OCI-LY1 (cell line): ENCODE data around the gene CDH13.

Experiments used
- H2AFZ ChIP-seq: fragments of 200-600 bp; sonication (generic), shearing (Covaris generic); 2 replicates; pipeline ENCODE4 v1.6.0; 2014; ENCODE audit warnings: antibody characterized with exemption, mild to moderate bottlenecking, low read length
- H3F3A ChIP-seq: fragments of 200-600 bp; sonication (generic), shearing (Covaris generic); 2 replicates; pipeline ENCODE4 v1.6.0; 2014; ENCODE audit warnings: mild to moderate bottlenecking, antibody characterized with exemption, low read length, moderate library complexity; ENCODE audit not compliant: insufficient read depth
- H3K27ac ChIP-seq: fragments of 200-600 bp; sonication (generic); 2 replicates; pipeline ENCODE4 v1.5.1; 2014; ENCODE audit warnings: low read length, mixed run types, mild to moderate bottlenecking, low read depth; ENCODE audit not compliant: poor library complexity, severe bottlenecking
- H3K27me3 ChIP-seq: fragments of 200-600 bp; sonication (generic); 2 replicates; pipeline ENCODE4 v1.6.0; 2014; ENCODE audit warnings: antibody characterized with exemption, mild to moderate bottlenecking, low read length, moderate library complexity; ENCODE audit not compliant: insufficient read depth
- H3K36me3 ChIP-seq: fragments of 200-600 bp; sonication (generic); 2 replicates; pipeline ENCODE4 v1.6.1; 2014; ENCODE audit warnings: mild to moderate bottlenecking, antibody characterized with exemption, low read length, moderate library complexity, mixed read lengths; ENCODE audit not compliant: insufficient read depth
- H3K4me1 ChIP-seq: fragments of 200-600 bp; sonication (generic); 2 replicates; pipeline ENCODE4 v1.5.1; 2014; ENCODE audit warnings: mild to moderate bottlenecking, low read length, moderate library complexity; ENCODE audit not compliant: insufficient read depth, severe bottlenecking
- H3K4me2 ChIP-seq: fragments of 200-600 bp; sonication (generic), shearing (Covaris generic); 2 replicates; pipeline ENCODE4 v1.6.1; 2014; ENCODE audit warnings: low read length
- H3K4me3 ChIP-seq: fragments of 200-600 bp; sonication (generic); 2 replicates; pipeline ENCODE4 v1.5.1; 2014; ENCODE audit warnings: low read length, low read depth, mild to moderate bottlenecking, mixed read lengths; ENCODE audit not compliant: poor library complexity, severe bottlenecking
- H3K79me2 ChIP-seq: fragments of 200-600 bp; shearing (Covaris generic); 2 replicates; pipeline ENCODE4 v1.6.1; 2016; ENCODE audit warnings: mixed run types, low read length, mixed read lengths; ENCODE audit not compliant: insufficient read depth
- H3K9ac ChIP-seq: fragments of 200-600 bp; sonication (generic), shearing (Covaris generic); 2 replicates; pipeline ENCODE4 v1.6.1; 2014; ENCODE audit warnings: mild to moderate bottlenecking, low read length, mixed read lengths
- H3K9me2 ChIP-seq: fragments of 200-600 bp; sonication (generic), shearing (Covaris generic); 2 replicates; pipeline ENCODE4 v1.6.1; 2014; ENCODE audit warnings: low read depth, mild to moderate bottlenecking, low read length, mixed read lengths
- H3K9me3 ChIP-seq: fragments of 200-600 bp; shearing (Covaris generic); 2 replicates; pipeline ENCODE4 v1.6.1; 2014; ENCODE audit warnings: low read length, mixed read lengths
- H4K20me1 ChIP-seq: fragments of 200-600 bp; sonication (generic), shearing (Covaris generic); 2 replicates; pipeline ENCODE4 v1.6.0; 2016; ENCODE audit warnings: mild to moderate bottlenecking, low read length; ENCODE audit not compliant: insufficient read depth
- EZH2 ChIP-seq: fragments of 200-600 bp; sonication (generic), shearing (Covaris generic); IDR thresholded peaks from 2 replicates; pipeline ENCODE4 v1.8.0; 2017; ENCODE audit warnings: borderline replicate concordance, mixed run types, mild to moderate bottlenecking, antibody characterized with exemption, low read length, moderate library complexity, mixed read lengths
- TF ChIP-seq, protein P1 (sequence below): fragments of 200-600 bp; sonication (generic), shearing (Covaris generic); IDR thresholded peaks from 2 replicates; pipeline ENCODE4 v1.5.1; 2017; ENCODE audit warnings: mild to moderate bottlenecking, antibody characterized with exemption, low read length, moderate library complexity, mixed read lengths

The CDH13 gene

DNA sequence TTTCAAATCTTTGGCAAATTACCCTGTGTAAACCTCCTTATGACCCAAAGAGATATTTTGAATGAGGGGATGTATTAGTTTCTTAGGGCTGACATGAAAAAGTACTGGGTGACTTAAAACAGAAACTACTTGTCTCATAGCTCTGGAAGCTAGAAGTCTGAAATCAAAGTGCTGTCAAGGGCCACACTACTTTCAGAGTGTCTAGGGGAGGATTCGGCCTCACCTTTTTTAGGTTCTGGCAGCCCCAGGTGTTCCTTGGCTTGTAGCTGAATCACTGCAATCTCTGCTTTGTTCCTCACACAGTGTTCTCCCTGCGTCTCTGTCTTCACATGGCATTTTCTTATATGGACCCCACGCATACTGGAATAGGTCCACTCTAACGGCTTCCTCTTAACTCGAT, 322.2 kb downstream of the CDH13 start:
- Histone ChIP-seq H2AFZ (no peak overlapping the region), H3K79me2 (no peaks in the 10 kb centered on the region), H3K27me3 (no peaks in the 10 kb centered on the region), H3K9me2 (no peaks in the 10 kb centered on the region), H3K4me3 (no peak overlapping the region), H3K36me3 (no peaks in the 10 kb centered on the region), H3K9ac (no peak overlapping the region), H3K9me3 (no peaks in the 10 kb centered on the region), H3F3A (no peaks in the 10 kb centered on the region), H4K20me1 (no peaks in the 10 kb centered on the region), H3K4me1 (no peaks in the 10 kb centered on the region), H3K27ac (no peak overlapping the region), H3K4me2 (no peak overlapping the region)
- TF ChIP-seq, protein P1, sequence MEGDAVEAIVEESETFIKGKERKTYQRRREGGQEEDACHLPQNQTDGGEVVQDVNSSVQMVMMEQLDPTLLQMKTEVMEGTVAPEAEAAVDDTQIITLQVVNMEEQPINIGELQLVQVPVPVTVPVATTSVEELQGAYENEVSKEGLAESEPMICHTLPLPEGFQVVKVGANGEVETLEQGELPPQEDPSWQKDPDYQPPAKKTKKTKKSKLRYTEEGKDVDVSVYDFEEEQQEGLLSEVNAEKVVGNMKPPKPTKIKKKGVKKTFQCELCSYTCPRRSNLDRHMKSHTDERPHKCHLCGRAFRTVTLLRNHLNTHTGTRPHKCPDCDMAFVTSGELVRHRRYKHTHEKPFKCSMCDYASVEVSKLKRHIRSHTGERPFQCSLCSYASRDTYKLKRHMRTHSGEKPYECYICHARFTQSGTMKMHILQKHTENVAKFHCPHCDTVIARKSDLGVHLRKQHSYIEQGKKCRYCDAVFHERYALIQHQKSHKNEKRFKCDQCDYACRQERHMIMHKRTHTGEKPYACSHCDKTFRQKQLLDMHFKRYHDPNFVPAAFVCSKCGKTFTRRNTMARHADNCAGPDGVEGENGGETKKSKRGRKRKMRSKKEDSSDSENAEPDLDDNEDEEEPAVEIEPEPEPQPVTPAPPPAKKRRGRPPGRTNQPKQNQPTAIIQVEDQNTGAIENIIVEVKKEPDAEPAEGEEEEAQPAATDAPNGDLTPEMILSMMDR, result no peak
- no peak for TF ChIP-seq EZH2

DNA sequence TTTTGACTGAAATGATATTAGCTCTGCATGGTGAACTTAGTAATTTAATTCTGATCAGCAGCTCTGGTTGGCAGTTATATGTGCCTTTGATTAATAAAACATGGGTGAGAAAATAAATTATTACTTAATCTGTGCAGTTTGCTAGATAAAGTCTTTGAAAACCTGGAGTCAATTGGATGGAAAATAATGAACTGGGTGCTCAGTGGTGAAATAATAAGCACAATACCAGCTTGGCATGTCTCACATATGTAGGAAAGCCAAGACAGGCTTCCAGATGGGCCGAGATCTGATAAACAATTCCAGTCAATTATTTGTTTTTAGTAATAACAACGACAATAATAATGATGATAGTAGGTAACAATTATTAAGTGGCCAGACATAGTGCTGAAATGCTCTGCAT, 326.7 kb downstream of the CDH13 start:
- no peaks in the 10 kb centered on the region for H3K9me2 ChIP-seq
- H3K4me3 ChIP-seq, result no peak overlapping the region
- no peaks in the 10 kb centered on the region for H3K9me3 ChIP-seq
- no peaks in the 10 kb centered on the region for H3K36me3 ChIP-seq
- no peak overlapping the region for H3K27ac ChIP-seq
- H3F3A ChIP-seq, result no peaks in the 10 kb centered on the region
- H3K4me2 ChIP-seq, result no peak overlapping the region
- no peak overlapping the region for H2AFZ ChIP-seq
- H3K79me2 ChIP-seq, result no peaks in the 10 kb centered on the region
- no peaks in the 10 kb centered on the region for H3K27me3 ChIP-seq
- H4K20me1 ChIP-seq, result no peaks in the 10 kb centered on the region
- H3K4me1 ChIP-seq, result no peaks in the 10 kb centered on the region
- no peak for TF ChIP-seq EZH2
- TF ChIP-seq, protein P1, result no peak
- H3K9ac ChIP-seq, result no peak overlapping the region

DNA sequence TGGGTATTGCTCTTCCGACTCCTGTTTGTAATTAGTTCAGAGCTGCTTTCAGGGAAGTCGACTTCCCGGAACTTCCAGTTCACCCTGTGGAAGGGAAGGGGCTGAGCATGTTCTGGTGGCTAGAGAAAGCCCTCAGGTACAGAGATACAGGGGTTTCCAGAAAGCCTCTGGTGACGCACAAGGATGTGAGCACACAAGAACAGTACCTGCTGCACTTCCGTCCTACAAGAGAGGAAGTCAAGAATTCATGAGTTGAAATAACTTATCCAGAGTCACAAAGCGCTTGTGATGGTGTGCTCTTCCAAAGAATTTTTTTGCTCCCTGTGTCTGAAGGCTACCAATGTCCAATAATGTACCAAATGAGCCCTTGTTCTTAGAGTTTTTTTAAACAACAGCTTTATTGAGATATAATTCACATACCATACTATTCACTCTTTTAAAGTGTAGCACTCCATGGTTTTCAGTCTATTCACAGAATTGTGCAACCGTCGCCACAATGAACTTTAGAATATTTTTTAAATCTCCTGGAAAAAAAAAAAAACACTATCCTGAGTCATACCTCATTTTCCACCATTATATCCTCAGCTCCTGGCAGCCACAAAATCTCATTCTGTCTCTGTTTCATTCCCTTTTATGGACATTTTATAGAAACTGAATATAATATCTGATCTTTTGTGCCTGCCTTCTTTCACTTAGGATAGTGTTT, 327.6 kb downstream of the CDH13 start:
- Histone ChIP-seq H3K36me3 (no peaks in the 10 kb centered on the region), H3F3A (no peaks in the 10 kb centered on the region), H3K9me3 (no peaks in the 10 kb centered on the region), H3K4me3 (no peak overlapping the region), H3K9ac (no peak overlapping the region), H3K4me1 (no peaks in the 10 kb centered on the region), H4K20me1 (no peaks in the 10 kb centered on the region), H3K27ac (no peak overlapping the region), H3K79me2 (no peaks in the 10 kb centered on the region), H3K9me2 (no peaks in the 10 kb centered on the region), H2AFZ (no peak overlapping the region), H3K4me2 (no peak overlapping the region), H3K27me3 (no peaks in the 10 kb centered on the region)
- TF ChIP-seq EZH2, result no peak
- TF ChIP-seq, protein P1, result no peak
